HepG2 (cell line): ENCODE results near the gene GMPR. TPM values are rescaled to one million over a fixed set of nuclear protein-coding genes. Genes with fewer than 3 reads are reported as not detected.
A peak's percentile ranks its signal among the peaks of the same experiment; 100 is the strongest.

Experiments
- ATAC-seq: fragments of 200-7000 bp; cut with Tn5 transposase; 3 replicates; pipeline ENCODE4 v1.9.1; 2020; ENCODE audit warnings: mild to moderate bottlenecking, moderate library complexity
- BruUV-seq: library from RNA; stranded (reverse); fragments of 400-500 nt; replicated peaks from 2 replicates; lab custom pipeline; 2021; lab: Mats Ljungman, UMichigan
- CTCF ChIA-PET: fragments of 300-600 bp; formaldehyde crosslinking; extraction: SDS; loops from one replicate; lab custom pipeline; 2021; ENCODE audit warnings: low total read pairs, inconsistent platforms, low intra/inter-chr PET ratio; lab: Yijun Ruan, JAX
- POLR2A ChIA-PET: fragments of 350-600 bp; sonication (Branson Sonifier 250); formaldehyde crosslinking; loops from one replicate; lab custom pipeline; 2020; ENCODE audit warnings: antibody characterized with exemption, inconsistent platforms; lab: Yijun Ruan, JAX
- DNase-seq: peaks from one replicate; pipeline ENCODE4 v3.0.0-alpha.2; 2015; ENCODE audit warnings: low spot score
- FAIRE-seq: peaks from 3 replicates; lab custom pipeline; 2011; peaks lifted over from hg19 to GRCh38; lab: Jason Lieb, UNC
- H2AFZ ChIP-seq: one replicate; pipeline ENCODE4 v1.6.1; 2011; ENCODE audit warnings: low read length, inconsistent platforms
- H3K27ac ChIP-seq: fragments of 300-600 bp; 3 replicates; pipeline ENCODE4 v1.8.0; 2011; ENCODE audit warnings: mixed run types, mild to moderate bottlenecking, mixed read lengths, low read length, inconsistent platforms; ENCODE audit not compliant: insufficient read depth; ENCODE audit errors: extremely low read length
- H3K27me3 ChIP-seq, 2 experiments: fragments of 200-600 bp in 1 of 2; 2 replicates in 1 of 2; 3 replicates in 1 of 2; pipeline versions ENCODE4 v1.6.0 to v1.8.0; 2011; ENCODE audit warnings: low read length in 2 of 2, mild to moderate bottlenecking in 2 of 2, moderate library complexity in 2 of 2, inconsistent platforms in 1 of 2; ENCODE audit not compliant: insufficient read depth in 2 of 2, control insufficient read depth in 1 of 2
- H3K36me3 ChIP-seq, 2 experiments: fragments of 200-600 bp in 1 of 2; replicated peaks in 1 of 2; 2 replicates in 1 of 2; 3 replicates in 1 of 2; pipeline versions ENCODE4 v1.5.1 to v1.8.0; 2011; ENCODE audit warnings: low read length in 2 of 2, inconsistent platforms in 1 of 2; ENCODE audit not compliant: insufficient read depth in 2 of 2, control insufficient read depth in 1 of 2
- H3K4me1 ChIP-seq: 2 replicates; pipeline ENCODE4 v1.5.1; 2012; ENCODE audit warnings: low read length, inconsistent platforms; ENCODE audit not compliant: insufficient read depth
- H3K4me2 ChIP-seq: 2 replicates; pipeline ENCODE4 v1.6.0; 2011; ENCODE audit warnings: low read depth, low read length, inconsistent platforms
- H3K4me3 ChIP-seq, 3 experiments: fragments of 200-600 bp in 1 of 3; sonication (generic), shearing (Covaris generic) in 1 of 3; replicated peaks in 1 of 3; 2 replicates each; pipeline ENCODE4 v1.5.1; 2011 to 2016; ENCODE audit warnings: low read length in 3 of 3, inconsistent platforms in 2 of 3, low read depth in 2 of 3, mild to moderate bottlenecking in 2 of 3, control low read depth in 1 of 3, mixed read lengths in 1 of 3; ENCODE audit not compliant: insufficient read depth in 1 of 3
- H3K79me2 ChIP-seq: one replicate; pipeline ENCODE4 v1.6.1; 2011; ENCODE audit warnings: low read length, inconsistent platforms; ENCODE audit not compliant: insufficient read depth
- H3K9ac ChIP-seq: 2 replicates; pipeline ENCODE4 v1.6.0; 2011; ENCODE audit warnings: mild to moderate bottlenecking, low read depth, low read length, inconsistent platforms; ENCODE audit not compliant: insufficient read depth
- H3K9me3 ChIP-seq: 2 replicates; pipeline ENCODE4 v1.5.1; 2012; ENCODE audit warnings: mild to moderate bottlenecking, low read length
- H4K20me1 ChIP-seq: 2 replicates; pipeline ENCODE4 v1.6.0; 2011; ENCODE audit warnings: inconsistent platforms, mild to moderate bottlenecking, low read length, moderate library complexity; ENCODE audit not compliant: insufficient read depth
- CCDC6 ChIP-seq: sonication (generic); formaldehyde crosslinking; IDR thresholded peaks from 2 replicates; pipeline ENCODE4 v1.8.1; 2022; ENCODE audit warnings: mild to moderate bottlenecking, missing genetic modification reagents, moderate library complexity
- CTCF ChIP-seq: sonication (generic); formaldehyde crosslinking; IDR thresholded peaks from 2 replicates; pipeline ENCODE4 v1.5.0; 2020; ENCODE audit warnings: mild to moderate bottlenecking, missing genetic modification reagents, moderate library complexity
- FOXK1 ChIP-seq: sonication (generic); formaldehyde crosslinking; IDR thresholded peaks from 2 replicates; pipeline ENCODE4 v1.4.0; 2020; ENCODE audit warnings: low read depth, missing genetic modification reagents, borderline replicate concordance
- GZF1 ChIP-seq: sonication (generic); formaldehyde crosslinking; IDR thresholded peaks from 2 replicates; pipeline ENCODE4 v1.5.1; 2020; ENCODE audit warnings: mild to moderate bottlenecking, missing genetic modification reagents
- ISL2 ChIP-seq: sonication (generic); formaldehyde crosslinking; IDR thresholded peaks from 2 replicates; pipeline ENCODE4 v1.5.0; 2020; ENCODE audit warnings: missing genetic modification reagents
- REL ChIP-seq: sonication (generic); formaldehyde crosslinking; conservative IDR thresholded peaks from 2 replicates; pipeline ENCODE4 v1.8.0; 2022; ENCODE audit warnings: mild to moderate bottlenecking, missing genetic modification reagents, moderate library complexity
- ZBTB43 ChIP-seq: sonication (generic); formaldehyde crosslinking; conservative IDR thresholded peaks from 2 replicates; pipeline ENCODE4 v1.4.0; 2020; ENCODE audit warnings: missing genetic modification reagents
- ZNF709 ChIP-seq: sonication (generic); formaldehyde crosslinking; IDR thresholded peaks from 2 replicates; pipeline ENCODE4 v1.5.0; 2020; ENCODE audit warnings: mild to moderate bottlenecking, missing genetic modification reagents
- ZSCAN21 ChIP-seq: sonication (generic); formaldehyde crosslinking; IDR thresholded peaks from 2 replicates; pipeline ENCODE4 v1.8.0; 2022; ENCODE audit warnings: mild to moderate bottlenecking, missing genetic modification reagents, moderate library complexity, borderline replicate concordance
- WGBS: methylation state at CpG from one replicate; pipeline ENCODE4 v1.1.6; 2017; ENCODE audit warnings: low lambda C conversion rate; 5-methylcytosine and 5-hydroxymethylcytosine counted together
- in situ Hi-C: cut with HindIII; loops from 2 replicates; pipeline ENCODE4 v1.10.0; 2017; ENCODE audit warnings: low pct_unique_long_range_greater_than_20kb; ENCODE audit not compliant: extremely low pct_ligation_motif_present
- intact Hi-C: fragments of 100-400 bp; cut with micrococcal nuclease; formaldehyde crosslinking; loops from one replicate; pipeline ENCODE4 v1.10.0; 2022; ENCODE audit not compliant: unreplicated experiment
- polyA plus RNA-seq, 8 experiments: library from polyadenylated mRNA; depleted of rRNA in 3 of 8; stranded (reverse) in 7 of 8; unstranded in 1 of 8; fragments of >200 nt; fragmentation: Illumina TruSeq in 4 of 8; extraction: Trizol in 4 of 8; gene quantifications; 2 replicates each; pipeline versions ENCODE4 v1.2.1 to v1.2.3, GENCODE V29; 2011 to 2016; ENCODE audit warnings: low read depth in 4 of 8, missing spikeins in 1 of 8, mixed read lengths in 1 of 8; ENCODE audit not compliant: insufficient read depth in 1 of 8
- total RNA-seq, 5 experiments: library from RNA; depleted of rRNA; stranded (reverse); fragments of >200 nt; fragmentation: Illumina TruSeq; extraction: Trizol; gene quantifications; 2 replicates each; pipeline ENCODE4 v1.2.3, GENCODE V29; 2016; ENCODE audit warnings: low read depth in 1 of 5
- TF ChIP-seq, protein P1 (sequence below): fragments of 450-650 bp; IDR thresholded peaks from 2 replicates; pipeline ENCODE4 v1.6.1; 2016
- TF ChIP-seq, protein P2 (sequence below): sonication (generic); formaldehyde crosslinking; IDR thresholded peaks from 2 replicates; pipeline ENCODE4 v1.4.0; 2020; ENCODE audit warnings: missing genetic modification reagents
- TF ChIP-seq, protein P3 (sequence below): sonication (generic); formaldehyde crosslinking; conservative IDR thresholded peaks from 2 replicates; pipeline ENCODE4 v1.4.0; 2020; ENCODE audit warnings: mild to moderate bottlenecking, missing genetic modification reagents, moderate library complexity

The GMPR gene
- total and polyA plus RNA-seq, 2 of the 13 experiments (the other 11 are each of a cell fraction or from before 2014, with no cell fraction given) = not detected

DNA sequence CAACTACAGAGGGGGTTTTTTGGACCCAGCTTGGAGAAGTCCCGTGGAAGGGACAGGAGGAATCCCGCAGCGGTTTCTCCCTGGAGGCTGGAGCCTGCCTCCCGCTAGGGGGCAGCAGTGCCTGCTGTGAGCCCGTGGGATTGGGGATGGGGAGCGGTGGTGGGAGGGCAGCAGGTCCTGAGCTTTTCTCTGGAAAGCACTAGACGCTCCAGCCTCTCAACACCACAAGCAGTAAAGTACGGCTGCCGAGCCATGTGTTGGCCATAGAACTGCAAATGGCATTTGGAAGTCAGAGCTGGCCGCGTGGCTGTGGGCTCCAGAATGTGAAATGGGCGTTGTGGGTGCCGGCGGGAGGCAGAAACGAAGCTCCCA lies 47.8 kb downstream of the GMPR start (continued):
- TF ChIP-seq CTCF (CRISPR knock-in tag) (peak; percentile 94), ZBTB43 (no peak), REL (CRISPR knock-in tag) (no peak), GZF1 (CRISPR knock-in tag) (no peak), ISL2 (CRISPR knock-in tag) (no peak)
- TF ChIP-seq, all 625 proteins: peak for 39

GRCh38 chr6:16288163-16288562 lies 49.8 kb downstream of the GMPR start:
- ChIA-PET CTCF (no interaction called here), POLR2A (no interaction called here)
- FAIRE-seq (no peak), DNase-seq (no peak), ATAC-seq (no peak)
- Histone ChIP-seq H4K20me1 (no peaks in the 10 kb centered on the region), H3K79me2 (no peaks in the 10 kb centered on the region), H3K27me3 (peaks cover 4 to 18% of the 10 kb centered on the region in 2 experiments; a peak in 3 of 5 replicates), H3K4me2 (no peak overlapping the region), H3K4me3 (no peak overlapping the region), H3K36me3 (no peaks in the 10 kb centered on the region), H3K27ac (no peak overlapping the region), H3K9ac (no peak overlapping the region), H3K9me3 (no peaks in the 10 kb centered on the region), H3K4me1 (no peaks in the 10 kb centered on the region), H2AFZ (no peak overlapping the region)
- 69% methylated on average over 10 of the region's 26 CpGs for WGBS
- in situ Hi-C loops = no loop called here
- no TSS peak for BruUV-seq
- intact Hi-C loops = loop anchor here (5.0 kb wide), 3 partner anchors 119 to 679 kb away; no protein-coding TSS in a partner anchor
- TF ChIP-seq, protein P1, sequence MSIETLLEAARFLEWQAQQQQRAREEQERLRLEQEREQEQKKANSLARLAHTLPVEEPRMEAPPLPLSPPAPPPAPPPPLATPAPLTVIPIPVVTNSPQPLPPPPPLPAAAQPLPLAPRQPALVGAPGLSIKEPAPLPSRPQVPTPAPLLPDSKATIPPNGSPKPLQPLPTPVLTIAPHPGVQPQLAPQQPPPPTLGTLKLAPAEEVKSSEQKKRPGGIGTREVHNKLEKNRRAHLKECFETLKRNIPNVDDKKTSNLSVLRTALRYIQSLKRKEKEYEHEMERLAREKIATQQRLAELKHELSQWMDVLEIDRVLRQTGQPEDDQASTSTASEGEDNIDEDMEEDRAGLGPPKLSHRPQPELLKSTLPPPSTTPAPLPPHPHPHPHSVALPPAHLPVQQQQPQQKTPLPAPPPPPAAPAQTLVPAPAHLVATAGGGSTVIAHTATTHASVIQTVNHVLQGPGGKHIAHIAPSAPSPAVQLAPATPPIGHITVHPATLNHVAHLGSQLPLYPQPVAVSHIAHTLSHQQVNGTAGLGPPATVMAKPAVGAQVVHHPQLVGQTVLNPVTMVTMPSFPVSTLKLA = no peak
- TF ChIP-seq ZSCAN21 (no peak), CCDC6 (CRISPR knock-in tag) (no peak), ZNF709 (CRISPR knock-in tag) (no peak), FOXK1 (no peak)
- TF ChIP-seq, protein P2, sequence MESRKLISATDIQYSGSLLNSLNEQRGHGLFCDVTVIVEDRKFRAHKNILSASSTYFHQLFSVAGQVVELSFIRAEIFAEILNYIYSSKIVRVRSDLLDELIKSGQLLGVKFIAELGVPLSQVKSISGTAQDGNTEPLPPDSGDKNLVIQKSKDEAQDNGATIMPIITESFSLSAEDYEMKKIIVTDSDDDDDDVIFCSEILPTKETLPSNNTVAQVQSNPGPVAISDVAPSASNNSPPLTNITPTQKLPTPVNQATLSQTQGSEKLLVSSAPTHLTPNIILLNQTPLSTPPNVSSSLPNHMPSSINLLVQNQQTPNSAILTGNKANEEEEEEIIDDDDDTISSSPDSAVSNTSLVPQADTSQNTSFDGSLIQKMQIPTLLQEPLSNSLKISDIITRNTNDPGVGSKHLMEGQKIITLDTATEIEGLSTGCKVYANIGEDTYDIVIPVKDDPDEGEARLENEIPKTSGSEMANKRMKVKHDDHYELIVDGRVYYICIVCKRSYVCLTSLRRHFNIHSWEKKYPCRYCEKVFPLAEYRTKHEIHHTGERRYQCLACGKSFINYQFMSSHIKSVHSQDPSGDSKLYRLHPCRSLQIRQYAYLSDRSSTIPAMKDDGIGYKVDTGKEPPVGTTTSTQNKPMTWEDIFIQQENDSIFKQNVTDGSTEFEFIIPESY (CRISPR knock-in tag) = no peak
- TF ChIP-seq, protein P3, sequence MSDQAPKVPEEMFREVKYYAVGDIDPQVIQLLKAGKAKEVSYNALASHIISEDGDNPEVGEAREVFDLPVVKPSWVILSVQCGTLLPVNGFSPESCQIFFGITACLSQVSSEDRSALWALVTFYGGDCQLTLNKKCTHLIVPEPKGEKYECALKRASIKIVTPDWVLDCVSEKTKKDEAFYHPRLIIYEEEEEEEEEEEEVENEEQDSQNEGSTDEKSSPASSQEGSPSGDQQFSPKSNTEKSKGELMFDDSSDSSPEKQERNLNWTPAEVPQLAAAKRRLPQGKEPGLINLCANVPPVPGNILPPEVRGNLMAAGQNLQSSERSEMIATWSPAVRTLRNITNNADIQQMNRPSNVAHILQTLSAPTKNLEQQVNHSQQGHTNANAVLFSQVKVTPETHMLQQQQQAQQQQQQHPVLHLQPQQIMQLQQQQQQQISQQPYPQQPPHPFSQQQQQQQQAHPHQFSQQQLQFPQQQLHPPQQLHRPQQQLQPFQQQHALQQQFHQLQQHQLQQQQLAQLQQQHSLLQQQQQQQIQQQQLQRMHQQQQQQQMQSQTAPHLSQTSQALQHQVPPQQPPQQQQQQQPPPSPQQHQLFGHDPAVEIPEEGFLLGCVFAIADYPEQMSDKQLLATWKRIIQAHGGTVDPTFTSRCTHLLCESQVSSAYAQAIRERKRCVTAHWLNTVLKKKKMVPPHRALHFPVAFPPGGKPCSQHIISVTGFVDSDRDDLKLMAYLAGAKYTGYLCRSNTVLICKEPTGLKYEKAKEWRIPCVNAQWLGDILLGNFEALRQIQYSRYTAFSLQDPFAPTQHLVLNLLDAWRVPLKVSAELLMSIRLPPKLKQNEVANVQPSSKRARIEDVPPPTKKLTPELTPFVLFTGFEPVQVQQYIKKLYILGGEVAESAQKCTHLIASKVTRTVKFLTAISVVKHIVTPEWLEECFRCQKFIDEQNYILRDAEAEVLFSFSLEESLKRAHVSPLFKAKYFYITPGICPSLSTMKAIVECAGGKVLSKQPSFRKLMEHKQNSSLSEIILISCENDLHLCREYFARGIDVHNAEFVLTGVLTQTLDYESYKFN (CRISPR knock-in tag) = no peak
